ENCODE results near the gene AQP3.

DNA sequence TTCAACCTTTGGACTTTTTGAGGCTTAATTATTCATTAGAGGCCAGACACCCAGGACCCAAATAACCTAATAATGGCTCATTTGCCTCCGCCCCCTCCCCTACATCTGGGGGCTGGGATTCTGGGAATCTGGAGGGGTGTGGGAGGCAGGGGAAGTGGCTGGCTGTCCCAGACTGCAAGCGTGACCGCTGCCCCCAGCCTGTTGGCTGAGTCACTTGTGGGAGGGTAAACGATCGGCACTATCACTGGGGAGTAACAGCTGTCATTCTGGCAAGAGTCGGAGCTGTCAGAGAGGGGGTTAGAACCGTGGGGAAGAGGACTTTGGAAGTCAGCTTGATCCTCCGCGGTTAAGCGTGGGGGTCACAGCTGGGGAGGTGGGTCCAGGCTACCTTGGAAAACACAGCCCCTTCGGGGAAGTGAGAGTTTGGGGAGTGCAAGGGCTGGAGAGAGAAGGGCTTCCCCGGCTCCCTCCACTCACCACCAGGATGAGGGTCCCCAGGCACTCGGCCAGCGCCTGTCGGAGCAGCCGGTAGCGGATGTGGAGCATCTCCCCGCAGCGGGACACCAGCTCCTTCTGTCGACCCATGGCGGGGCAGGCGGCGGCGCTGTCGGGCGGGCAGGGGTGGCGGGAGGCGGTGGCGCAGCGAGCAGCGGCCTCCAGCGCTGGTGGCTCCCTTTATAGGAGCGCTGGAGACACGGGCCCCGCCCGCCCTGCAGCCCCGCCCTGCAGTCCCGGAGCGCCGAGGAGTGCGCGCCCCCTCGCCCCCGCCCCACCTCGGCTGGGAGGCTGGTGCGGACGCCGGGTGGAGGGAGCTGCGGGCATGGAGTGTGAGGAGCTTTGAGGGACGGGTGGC, at the start of gene AQP3:
- TF ChIP-seq, protein P1, sequence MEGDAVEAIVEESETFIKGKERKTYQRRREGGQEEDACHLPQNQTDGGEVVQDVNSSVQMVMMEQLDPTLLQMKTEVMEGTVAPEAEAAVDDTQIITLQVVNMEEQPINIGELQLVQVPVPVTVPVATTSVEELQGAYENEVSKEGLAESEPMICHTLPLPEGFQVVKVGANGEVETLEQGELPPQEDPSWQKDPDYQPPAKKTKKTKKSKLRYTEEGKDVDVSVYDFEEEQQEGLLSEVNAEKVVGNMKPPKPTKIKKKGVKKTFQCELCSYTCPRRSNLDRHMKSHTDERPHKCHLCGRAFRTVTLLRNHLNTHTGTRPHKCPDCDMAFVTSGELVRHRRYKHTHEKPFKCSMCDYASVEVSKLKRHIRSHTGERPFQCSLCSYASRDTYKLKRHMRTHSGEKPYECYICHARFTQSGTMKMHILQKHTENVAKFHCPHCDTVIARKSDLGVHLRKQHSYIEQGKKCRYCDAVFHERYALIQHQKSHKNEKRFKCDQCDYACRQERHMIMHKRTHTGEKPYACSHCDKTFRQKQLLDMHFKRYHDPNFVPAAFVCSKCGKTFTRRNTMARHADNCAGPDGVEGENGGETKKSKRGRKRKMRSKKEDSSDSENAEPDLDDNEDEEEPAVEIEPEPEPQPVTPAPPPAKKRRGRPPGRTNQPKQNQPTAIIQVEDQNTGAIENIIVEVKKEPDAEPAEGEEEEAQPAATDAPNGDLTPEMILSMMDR (conservative IDR thresholded peaks at IDR 0.05): peak; percentile 75
- 0 out of 2 replicates have a peak, but pooled peaks have one; percentile 5 for TF ChIP-seq ZFX (IDR thresholded peaks at IDR 0.05)

Measured in C4-2B (cell line).